ENCODE measurements around the gene STAB1.

- TF ChIP-seq, protein P1, sequence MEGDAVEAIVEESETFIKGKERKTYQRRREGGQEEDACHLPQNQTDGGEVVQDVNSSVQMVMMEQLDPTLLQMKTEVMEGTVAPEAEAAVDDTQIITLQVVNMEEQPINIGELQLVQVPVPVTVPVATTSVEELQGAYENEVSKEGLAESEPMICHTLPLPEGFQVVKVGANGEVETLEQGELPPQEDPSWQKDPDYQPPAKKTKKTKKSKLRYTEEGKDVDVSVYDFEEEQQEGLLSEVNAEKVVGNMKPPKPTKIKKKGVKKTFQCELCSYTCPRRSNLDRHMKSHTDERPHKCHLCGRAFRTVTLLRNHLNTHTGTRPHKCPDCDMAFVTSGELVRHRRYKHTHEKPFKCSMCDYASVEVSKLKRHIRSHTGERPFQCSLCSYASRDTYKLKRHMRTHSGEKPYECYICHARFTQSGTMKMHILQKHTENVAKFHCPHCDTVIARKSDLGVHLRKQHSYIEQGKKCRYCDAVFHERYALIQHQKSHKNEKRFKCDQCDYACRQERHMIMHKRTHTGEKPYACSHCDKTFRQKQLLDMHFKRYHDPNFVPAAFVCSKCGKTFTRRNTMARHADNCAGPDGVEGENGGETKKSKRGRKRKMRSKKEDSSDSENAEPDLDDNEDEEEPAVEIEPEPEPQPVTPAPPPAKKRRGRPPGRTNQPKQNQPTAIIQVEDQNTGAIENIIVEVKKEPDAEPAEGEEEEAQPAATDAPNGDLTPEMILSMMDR (CRISPR knock-in tag; IDR thresholded peaks at IDR 0.05): no peak
- TF ChIP-seq NR2C2 (CRISPR knock-in tag; IDR thresholded peaks at IDR 0.05; ENCODE audit: borderline replicate concordance) (no peak), NFE2L1 (CRISPR knock-in tag; IDR thresholded peaks at IDR 0.05; ENCODE audit: borderline replicate concordance) (no peak), DR1 (CRISPR knock-in tag; IDR thresholded peaks at IDR 0.05) (no peak), ZNF253 (CRISPR knock-in tag; IDR thresholded peaks at IDR 0.05; ENCODE audit: borderline replicate concordance) (no peak), POLR2A (IDR thresholded peaks at IDR 0.05; ENCODE audit: insufficient read depth in 1 of 2, low read depth in 2 of 2, low read length in 2 of 2) (no peak), POLR2AphosphoS5 (IDR thresholded peaks at IDR 0.05; ENCODE audit: low read depth, low read length) (no peak; the same call in 1 of the 2 replicates), BRD4 (CRISPR knock-in tag; IDR thresholded peaks at IDR 0.05) (no peak)
Observed at GRCh38 chr3:52532838-52533622, 37.9 kb downstream of the STAB1 start.

Measured in HepG2 (cell line).